DMS 273 (cell line): ENCODE measurements around the gene KLF16.

Source experiments
- DNase-seq: peaks from one replicate; lab custom pipeline; 2025; ENCODE audit not compliant: unreplicated experiment; lab: John Stamatoyannopoulos, UW

Gene KLF16

DNA sequence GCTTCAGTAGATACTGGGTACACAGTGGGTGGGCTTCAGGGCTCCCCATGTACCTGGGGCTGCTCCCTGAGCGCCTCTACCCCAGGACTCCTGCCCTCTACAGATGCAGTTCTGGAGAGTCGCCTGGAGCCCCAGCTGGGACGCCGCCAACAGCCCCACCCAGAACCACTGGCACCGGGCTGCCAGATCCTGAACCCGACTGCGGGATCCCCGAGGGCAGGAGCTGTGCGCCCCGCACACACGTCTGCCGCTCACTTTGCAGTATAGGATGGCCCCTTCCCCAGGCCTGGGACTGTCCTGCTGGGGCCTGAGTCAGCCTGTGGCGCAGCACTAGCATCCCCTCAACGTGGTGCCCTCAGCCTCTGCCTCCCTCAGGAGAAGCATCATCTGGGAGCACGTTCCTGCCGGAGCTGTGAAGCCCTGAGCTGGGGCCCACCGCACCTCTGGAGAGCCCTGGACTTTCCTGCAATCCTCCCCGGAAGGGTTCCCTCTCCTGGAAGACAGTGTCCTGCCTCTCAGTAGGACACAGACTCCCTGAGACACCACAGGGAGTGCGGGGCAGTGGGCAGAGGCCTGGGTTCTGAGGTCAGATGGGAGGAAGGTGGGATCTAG lies 18.8 kb downstream of the KLF16 start:
- DNase-seq = no peak

DNA sequence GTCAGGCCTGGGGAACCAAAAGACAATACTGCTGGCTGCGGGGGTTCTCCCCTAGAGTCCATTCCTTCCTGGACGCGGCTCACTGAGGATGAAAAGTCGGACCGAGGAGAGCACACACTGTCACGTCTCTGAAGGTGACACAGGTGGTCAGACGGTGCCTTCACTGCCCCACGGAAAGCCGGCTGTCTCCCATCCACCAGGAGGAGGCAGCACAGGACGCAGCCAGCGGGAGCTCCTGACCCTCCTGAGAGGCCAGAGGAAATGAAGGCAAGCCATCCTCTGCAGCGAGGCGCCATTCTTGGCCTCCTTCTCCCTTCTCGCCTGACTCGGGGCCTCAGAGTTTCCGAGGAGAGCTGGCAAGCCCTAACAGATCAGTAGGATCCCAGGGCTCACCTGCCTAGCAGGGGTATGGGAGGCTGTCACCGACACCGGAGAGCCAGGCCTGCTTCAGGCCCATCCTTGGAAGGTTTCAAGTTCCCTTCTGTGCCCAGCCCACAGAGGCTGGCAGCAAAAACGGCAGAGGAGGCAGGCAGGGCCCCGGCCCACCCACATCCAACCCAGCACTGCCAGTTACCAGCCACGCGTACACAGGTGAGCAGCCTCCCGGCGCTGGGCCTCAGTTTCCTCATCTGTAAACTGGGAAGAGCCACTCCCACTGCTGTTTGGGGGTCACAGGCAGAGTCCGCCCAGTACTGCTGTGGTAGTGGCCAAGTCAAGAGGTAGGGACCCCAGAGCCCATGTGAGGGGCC lies 19.6 kb downstream of the KLF16 start:
- DNase-seq = peak; percentile 43

DNA sequence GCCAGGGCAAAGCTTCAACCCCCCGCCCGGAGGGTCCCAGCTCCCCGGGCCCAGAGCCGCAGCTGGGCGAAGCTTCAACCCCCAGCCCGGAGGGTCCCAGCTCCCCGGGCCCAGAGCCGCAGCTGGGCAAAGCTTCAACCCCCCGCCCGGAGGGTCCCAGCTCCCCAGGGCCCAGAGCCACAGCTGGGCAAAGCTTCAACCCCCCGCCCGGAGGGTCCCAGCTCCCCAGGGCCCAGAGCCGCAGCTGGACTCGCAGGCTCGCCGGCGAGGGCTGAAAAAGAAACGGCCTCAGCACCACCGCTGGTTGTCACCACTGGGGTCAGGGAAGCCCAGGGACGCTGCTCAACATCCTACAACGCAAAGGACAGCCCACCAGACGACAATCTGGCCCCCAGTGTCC lies 20.3 kb downstream of the KLF16 start:
- no peak for DNase-seq

DNA sequence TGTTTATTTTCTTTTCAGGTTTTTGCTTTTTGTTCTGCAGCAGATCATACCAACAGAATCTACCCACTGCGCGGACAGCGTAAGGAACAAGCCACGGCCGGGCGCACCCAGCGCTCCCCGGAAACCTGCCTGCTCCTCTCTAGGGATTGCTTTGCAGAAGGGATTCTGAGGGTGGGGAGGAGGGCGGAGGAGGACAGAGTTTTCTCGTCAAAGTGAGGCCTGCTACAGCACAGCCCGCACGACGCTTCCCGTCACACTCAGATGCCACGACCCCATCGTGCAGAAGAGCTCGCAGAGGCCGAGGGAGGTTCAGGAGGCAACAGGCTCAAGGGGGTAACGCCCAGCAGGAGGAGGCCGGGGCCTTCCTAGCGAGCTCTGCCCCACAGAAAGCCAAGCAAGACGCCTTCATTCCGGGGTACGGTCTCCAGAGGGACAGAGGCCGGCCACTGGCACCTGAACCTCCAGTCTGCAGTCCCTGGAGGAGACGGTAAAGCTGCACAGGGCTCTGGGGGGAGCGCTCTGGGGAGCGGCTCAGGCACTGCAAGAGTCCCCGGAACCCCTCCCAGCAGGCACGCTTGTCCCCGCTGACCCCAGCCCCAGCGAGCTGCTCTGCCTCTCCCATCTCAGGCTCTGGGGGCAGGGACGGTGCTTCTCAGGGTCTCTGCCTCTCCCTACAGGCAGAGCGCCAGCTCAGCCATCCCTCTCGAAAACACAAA lies 22.0 kb downstream of the KLF16 start:
- no peak for DNase-seq

DNA sequence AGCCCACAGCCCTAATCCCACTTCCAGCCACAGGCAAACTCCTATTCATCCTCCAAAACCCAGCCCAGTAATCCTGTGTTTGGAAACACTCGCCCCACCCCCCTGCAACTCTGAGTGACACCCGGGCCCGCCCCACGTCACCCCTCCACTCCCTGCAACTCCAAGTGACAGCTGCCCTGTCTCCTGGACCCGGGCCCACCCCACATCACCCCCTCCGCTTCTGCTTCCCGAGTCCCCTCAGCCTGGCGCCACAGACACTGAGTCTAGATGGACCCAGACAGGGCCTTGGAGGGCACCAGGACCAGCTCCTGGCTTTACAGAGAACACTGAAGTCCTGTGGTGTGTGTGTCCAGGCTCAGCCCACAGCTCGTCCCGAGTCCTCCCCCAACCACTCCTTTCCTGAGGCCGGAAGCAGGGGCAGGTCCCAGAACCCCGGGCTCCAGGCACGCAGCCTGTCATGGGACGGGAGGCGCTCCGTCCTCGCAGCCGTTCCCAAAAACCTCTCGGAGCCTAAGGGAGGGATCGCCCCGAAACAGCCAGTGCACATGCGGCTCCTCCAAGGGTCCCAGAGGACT lies 22.8 kb downstream of the KLF16 start:
- no peak for DNase-seq

DNA sequence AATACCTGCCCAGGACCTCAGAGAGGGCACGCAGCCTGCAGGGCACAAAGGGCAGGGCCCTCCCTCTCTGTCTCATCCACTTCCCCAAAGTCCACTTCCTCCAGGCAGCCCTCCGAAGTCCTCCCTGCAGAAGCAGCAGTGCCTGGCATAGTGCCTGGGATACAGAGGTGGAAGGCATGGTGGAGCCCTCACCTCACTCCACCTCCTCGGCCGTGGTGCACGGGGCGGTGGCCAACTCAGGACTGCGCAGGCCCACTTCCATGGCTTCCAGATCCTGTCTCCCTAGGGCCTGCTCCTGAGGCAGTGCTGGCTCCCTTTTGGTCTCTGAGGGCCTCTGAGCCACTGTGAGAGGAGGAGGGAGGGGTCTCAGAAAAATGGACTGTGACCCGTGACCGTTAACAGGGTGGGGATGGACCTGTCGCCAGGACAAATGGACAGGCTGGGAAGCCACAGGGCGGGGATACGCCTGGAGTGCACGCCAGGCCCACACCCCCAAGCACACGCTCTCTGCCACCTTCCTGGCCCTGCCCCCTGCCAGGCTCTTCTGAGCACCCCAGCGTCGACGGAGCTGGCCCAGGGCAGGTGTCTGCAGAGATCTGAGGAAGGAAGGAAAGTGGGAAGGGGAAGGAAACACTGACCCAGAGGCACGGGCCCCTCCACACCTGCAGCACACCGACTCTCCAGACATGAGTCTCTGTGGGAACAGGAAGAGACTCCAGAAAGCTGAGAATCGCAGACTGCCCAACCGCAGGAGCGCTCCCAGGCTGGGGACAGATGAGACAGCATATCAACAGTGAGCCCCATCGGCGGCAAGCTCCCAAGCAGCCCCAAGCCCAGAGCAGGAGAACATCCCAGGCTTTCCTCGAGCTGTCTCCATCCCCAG lies 23.5 kb downstream of the KLF16 start:
- DNase-seq = no peak

DNA sequence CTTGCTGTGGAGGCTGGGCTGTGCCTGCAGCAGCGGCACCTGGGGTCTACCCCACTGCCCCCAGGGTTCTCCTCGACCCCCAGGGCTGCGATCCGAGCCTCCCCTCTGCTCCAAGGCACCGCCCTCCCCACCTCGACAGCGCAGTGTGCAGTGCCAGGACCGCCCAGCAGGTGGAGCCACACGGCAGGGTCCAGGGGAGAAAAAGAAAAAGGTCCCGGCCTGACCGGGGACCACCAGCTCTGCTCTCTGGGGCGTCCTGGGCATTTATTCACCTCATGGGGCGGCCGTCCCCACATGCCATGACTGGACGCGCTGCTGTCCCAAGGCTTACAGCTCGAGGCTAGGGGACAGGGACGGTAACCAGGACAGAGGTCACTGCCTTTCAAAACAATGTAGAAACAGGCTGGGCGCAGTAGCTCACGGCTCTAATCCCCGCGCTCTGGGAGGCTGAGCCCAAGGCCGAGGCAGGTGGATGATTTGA lies 25.7 kb downstream of the KLF16 start:
- DNase-seq = peak; percentile 75

DNA sequence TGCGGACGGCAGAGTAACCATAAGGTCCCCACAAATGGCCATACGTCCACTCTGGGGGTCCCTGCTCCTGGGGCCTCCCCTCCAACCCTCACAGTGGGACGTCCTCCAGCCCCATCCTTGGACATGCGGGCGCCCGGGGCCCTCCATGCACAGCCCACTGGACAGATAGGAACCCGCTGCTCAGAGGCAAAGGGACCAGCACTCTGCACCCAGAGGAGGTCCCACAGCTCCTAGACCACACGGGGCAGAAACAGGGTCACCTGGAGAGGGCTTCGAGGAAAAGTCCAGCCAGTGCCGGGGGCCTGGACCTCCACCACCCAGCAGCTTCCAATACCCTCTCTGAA lies 26.2 kb downstream of the KLF16 start:
- no peak for DNase-seq

DNA sequence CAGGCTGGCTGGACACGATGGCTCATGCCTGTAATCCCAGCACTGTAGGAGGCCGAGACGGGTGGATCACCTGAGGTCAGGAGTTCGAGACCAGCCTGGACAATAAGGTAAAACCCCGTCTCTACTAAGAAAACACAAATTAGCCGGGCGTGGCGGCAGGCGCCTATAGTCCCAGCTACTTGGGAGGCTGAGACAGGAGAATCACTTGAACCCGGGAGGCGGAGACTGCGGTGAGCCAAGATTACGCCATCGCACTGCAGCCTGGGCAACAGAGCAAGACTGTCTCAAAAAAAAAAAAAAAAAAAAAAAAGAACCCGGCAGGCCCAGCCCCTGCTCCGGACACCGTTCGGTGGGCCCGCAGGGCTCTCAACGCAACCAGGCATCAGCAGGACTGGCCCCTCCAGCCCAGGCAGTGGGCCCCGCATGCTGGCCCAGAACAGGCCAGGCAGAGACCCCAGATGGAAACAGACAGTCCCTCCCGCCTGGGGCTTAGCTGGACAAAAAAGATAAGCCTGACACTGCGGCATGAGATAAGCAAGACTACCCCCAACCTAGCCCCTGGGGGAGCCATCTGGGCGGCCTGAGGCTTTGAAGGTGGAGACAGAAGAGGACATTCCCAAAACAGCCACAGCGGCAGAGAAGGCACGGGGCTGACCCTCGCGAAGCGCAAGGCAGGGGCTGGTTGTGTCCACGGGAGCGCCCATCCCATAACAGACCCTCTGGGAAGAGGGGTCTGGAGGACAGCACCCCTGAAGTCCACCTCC lies 26.7 kb downstream of the KLF16 start:
- DNase-seq = no peak

DNA sequence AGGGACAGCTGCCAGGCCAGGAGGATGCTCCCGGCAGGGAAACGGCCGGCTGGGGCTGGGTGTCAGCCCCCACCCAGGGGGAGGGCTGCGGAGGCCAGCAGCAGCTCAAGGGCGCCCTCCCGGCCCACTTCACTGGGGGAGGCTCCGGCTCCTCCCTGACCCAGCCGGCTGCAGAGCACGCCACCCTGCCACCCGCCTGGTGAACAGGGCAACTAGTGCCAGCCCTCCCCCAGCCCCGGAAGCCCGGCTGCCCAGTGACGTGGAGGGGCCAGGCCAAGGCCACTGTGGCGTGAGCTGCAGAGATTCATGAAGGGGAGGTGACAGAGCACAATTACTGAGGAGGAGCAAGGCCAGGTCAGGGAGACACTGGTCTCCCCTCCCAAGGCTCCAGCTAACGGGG lies 29.8 kb downstream of the KLF16 start:
- DNase-seq = no peak

DNA sequence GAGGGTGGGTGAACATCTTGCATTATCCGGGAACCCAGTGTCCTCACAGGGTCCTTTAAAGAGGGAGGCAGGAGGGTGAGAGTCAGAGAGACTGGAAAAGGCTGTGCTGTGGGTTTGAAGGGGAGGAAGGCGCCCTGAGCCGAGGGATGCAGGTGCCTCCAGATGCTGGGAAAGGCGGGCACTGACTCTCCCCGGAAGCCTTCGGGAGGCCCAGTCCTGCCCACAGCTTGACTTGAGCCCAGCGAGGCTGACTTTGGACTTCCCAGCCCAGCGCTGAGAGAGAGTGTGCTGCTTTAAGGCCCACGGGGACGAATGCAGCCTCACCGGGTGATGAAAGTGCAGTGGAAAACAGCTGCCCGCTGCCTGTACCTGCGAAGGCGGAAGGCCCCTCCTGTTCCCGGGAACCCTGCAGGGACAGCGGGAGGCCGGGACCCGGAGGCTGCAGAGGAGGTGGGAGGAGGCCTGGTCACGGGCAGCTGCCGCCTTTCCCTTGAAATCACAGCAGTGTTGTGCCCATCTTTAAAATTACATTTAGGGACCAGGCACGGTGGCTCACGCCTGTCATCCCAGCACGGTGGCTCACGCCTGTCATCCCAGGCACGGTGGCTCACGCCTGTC lies 31.2 kb downstream of the KLF16 start:
- DNase-seq = no peak

DNA sequence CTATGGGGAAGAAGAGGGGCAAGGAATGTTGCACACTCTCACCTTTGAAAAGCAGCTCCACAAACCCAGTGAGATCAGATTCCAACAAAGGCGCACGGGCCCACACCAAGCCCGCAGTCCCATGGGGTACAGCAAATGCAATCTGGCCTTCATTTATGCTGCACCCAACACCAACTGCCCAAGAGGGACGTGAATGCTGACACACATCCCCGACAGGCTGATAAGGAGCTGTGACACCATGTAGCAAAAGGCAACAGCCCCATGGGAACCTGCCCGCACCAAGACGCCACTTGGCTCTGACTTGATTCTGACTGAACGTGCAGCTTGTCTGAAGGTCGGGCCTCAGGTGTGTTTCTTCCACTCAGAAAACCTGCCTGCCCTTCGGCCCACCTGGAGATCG lies 32.4 kb downstream of the KLF16 start:
- DNase-seq = no peak

DNA sequence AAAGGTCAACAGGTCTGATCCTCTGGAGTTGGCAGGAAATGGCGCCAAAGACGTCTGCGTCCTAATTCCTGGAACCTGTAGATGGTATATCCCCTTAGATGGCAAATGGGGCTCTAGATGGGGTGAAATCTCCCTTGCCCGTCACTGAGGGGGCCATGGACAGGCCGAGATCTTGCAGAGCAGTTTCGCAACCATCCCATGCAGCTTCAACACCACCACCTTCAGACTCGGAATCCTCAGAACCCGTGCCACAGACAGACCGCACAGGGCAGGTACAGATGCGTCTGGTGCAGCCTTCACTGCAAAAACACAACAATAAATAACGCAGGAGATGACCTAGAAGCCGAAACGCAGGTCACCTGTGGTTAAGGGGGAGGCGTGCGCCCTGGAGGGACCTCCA lies 32.8 kb downstream of the KLF16 start:
- no peak for DNase-seq

DNA sequence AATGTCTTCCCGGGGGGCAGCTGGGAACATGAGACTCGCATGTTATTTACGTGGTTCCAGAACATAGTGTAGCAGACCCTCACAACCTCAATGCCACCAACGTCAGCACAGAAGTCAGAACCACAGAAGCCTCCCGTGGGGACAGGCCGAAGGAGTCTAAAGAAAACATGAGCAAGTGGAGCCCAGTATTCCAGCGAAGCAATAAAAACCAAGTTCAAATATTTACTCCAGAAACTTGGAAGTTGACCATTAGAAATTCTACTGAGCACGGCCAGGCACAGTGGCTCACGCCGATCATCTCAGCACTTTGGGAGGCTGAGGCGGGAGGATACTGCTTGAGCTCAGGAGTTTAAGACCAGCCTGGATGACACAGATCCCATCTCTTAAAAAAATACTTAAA lies 33.4 kb downstream of the KLF16 start:
- DNase-seq = no peak

DNA sequence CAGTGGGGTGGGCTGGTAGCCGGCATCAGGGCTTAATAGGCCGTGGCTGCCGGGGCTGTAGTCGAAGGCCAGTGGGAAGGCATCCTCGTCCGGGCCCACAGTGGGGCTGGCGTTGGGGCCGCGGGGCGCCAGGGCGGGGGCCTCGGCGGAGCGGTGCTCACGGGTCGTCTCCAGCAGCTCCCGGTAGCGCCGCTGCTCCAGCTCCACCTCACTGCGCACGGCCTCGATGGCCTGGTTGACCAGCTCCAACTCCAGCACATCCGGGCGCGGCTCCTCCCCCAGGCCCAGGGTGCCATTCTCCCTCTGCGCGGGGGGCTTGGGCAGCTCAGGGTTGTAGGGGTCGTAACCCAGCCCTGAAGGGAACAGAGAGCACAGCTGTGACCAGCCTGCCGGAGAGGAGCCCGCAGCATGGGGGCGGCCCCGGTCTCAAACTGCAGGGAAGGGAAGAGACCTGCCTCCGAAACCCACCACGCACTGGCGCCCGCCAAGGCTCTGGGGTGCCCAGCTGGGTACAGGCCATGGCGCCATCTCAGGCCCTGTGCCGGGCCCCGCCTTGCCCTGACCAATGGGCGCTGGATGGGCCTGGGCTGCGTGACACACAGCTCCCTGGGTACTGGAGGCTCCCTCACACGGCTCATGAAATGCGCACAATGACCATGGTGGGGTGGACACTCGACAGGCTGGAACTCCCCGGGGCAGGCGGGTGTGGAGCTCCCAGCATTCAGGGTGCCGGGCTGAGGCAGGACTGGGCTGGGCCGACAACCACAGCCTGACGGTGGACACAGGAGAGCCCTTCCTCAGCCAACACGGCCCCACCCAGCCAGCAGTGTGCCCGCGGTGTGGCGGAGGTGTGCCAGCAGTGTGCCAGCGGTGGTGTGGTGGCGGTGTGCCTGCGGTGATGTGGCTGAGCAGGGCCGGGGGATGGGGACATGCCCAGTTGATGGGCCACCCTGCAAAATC lies 34.8 kb downstream of the KLF16 start:
- DNase-seq = no peak

DNA sequence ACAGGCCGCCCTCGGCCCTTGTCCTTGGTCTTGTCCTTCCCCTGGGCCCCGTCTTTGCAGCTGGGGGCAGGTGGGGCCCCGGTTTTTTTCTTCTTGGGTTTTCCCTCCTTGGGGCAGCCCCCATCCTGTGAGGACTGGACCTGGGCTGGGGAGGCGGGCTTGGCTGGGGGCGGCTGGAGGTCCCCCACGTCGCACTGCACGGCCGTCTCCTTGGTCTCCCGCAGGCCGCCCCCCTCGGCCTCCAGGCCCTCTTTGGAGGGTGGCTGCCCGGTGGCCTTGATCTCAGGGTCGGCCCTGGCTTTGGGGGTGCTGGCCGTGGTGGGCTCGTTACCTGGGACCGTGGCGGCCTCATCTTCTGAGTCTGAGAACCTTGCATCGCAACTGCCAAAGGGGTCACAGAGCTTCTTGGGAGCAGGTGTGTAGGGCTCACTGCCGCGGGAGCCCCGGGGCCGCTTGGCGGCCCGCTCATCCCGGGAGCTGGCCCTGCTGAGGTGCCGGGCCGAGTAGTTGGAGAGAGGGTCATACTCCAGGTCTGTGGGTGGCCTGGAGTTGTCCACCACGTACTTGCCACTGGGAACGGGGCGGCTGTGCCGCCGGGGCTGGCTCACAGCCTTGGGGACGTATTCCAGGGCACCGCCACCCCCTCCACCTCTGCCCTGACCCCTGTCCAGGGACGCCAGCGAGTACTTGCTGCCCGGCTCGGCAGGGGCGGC lies 35.7 kb downstream of the KLF16 start:
- DNase-seq = no peak

DNA sequence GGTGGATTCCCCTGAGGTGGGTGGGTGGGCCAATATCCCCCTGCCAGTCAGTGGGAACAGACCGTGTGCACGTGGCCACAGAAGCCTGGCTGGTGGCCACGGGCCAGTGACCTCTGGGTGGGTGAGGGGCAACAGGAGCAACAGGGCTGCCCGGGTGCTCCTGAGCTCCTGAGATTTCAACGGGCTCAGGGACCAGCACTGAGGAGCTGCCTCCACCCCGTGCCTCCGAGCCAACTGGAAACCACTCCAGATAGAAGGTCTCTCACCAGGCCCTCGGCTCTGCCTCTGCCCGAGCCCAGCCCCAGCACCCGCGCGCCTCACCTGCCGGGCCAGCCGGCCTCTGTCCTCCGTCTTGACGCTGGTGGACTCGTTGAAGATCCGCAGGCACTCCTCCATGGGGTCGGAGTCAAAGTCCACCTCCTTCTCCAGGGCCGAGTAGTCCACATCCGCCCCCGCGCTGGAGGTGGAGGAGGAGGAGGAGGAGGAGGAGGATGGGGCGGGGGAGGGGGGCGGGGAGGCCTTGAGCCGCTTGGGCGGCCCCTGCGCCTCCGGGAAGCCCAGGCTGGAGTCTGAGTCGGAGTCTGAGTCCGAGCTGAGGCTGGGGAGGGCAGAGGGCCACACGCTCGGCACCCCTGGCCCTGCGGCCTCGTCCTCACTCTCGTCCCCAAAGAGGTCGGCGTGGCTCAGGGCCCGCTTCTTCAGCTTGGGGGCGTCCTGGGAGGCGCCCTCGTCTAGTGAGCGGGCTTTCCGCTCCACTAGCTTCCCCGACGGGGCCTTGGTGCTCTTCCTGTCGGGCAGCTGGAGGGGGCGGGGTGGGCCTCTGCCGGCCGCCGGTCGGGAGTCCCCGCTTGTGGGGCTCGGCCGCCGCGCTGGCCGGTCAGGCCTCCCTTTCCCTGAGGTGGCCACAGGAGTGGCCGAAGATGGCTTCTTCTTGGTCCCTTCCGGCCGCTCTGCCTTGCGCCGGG lies 36.5 kb downstream of the KLF16 start:
- peak; percentile 54 for DNase-seq
